ENCODE measurements around the gene USP6NL. TPM values are rescaled to one million over a fixed set of nuclear protein-coding genes. Genes with fewer than 3 reads are reported as not detected.

The USP6NL gene
- total RNA-seq, 1 donor from 2014 or later = 33.0 TPM

GRCh38 chr10:11603741-11604140 lies 7.7 kb downstream of the USP6NL start:
- no peak for DNase-seq (ENCODE audit: low spot score)
- Mint-ChIP-seq H3K27ac (ENCODE audit: unreplicated experiment) (peak overlapping the region; percentile 33), H3K9me3 (ENCODE audit: unreplicated experiment) (no peaks in the 10 kb centered on the region), H3K36me3 (ENCODE audit: low read depth, unreplicated experiment) (no peaks in the 10 kb centered on the region), H3K4me3 (ENCODE audit: unreplicated experiment) (no peak overlapping the region), H3K27me3 (ENCODE audit: unreplicated experiment) (no peaks in the 10 kb centered on the region), H3K4me1 (ENCODE audit: unreplicated experiment) (peaks cover 31% of the 10 kb centered on the region)
- no peak for TF ChIP-seq CTCF (IDR thresholded peaks at IDR 0.05; ENCODE audit: unreplicated experiment)

GRCh38 chr10:11602919-11603523 lies 8.4 kb downstream of the USP6NL start:
- H3K27ac Mint-ChIP-seq (ENCODE audit: unreplicated experiment) = peak overlapping the region; percentile 33
- H3K9me3 Mint-ChIP-seq (ENCODE audit: unreplicated experiment) = no peaks in the 10 kb centered on the region
- peaks cover 26% of the 10 kb centered on the region for H3K4me1 Mint-ChIP-seq (ENCODE audit: unreplicated experiment)
- H3K27me3 Mint-ChIP-seq (ENCODE audit: unreplicated experiment) = no peaks in the 10 kb centered on the region
- no peaks in the 10 kb centered on the region for H3K36me3 Mint-ChIP-seq (ENCODE audit: low read depth, unreplicated experiment)
- DNase-seq (ENCODE audit: low spot score) = no peak
- no peak overlapping the region for H3K4me3 Mint-ChIP-seq (ENCODE audit: unreplicated experiment)
- no peak for TF ChIP-seq CTCF (IDR thresholded peaks at IDR 0.05; ENCODE audit: unreplicated experiment)

GRCh38 chr10:11602358-11602757 lies 9.1 kb downstream of the USP6NL start:
- H3K36me3 Mint-ChIP-seq (ENCODE audit: low read depth, unreplicated experiment) = no peaks in the 10 kb centered on the region
- TF ChIP-seq CTCF (IDR thresholded peaks at IDR 0.05; ENCODE audit: unreplicated experiment) = no peak
- H3K27me3 Mint-ChIP-seq (ENCODE audit: unreplicated experiment) = no peaks in the 10 kb centered on the region
- no peak overlapping the region for H3K4me3 Mint-ChIP-seq (ENCODE audit: unreplicated experiment)
- no peak overlapping the region for H3K27ac Mint-ChIP-seq (ENCODE audit: unreplicated experiment)
- H3K9me3 Mint-ChIP-seq (ENCODE audit: unreplicated experiment) = no peaks in the 10 kb centered on the region
- DNase-seq (ENCODE audit: low spot score) = no peak
- H3K4me1 Mint-ChIP-seq (ENCODE audit: unreplicated experiment) = peaks cover 24% of the 10 kb centered on the region

GRCh38 chr10:11601670-11602069 lies 9.8 kb downstream of the USP6NL start:
- H3K4me1 Mint-ChIP-seq (ENCODE audit: unreplicated experiment) = peaks cover 24% of the 10 kb centered on the region
- no peak for TF ChIP-seq CTCF (IDR thresholded peaks at IDR 0.05; ENCODE audit: unreplicated experiment)
- no peaks in the 10 kb centered on the region for H3K27me3 Mint-ChIP-seq (ENCODE audit: unreplicated experiment)
- no peak overlapping the region for H3K27ac Mint-ChIP-seq (ENCODE audit: unreplicated experiment)
- no peaks in the 10 kb centered on the region for H3K9me3 Mint-ChIP-seq (ENCODE audit: unreplicated experiment)
- no peaks in the 10 kb centered on the region for H3K36me3 Mint-ChIP-seq (ENCODE audit: low read depth, unreplicated experiment)
- DNase-seq (ENCODE audit: low spot score) = no peak
- no peak overlapping the region for H3K4me3 Mint-ChIP-seq (ENCODE audit: unreplicated experiment)

- no peaks in the 10 kb centered on the region for H3K27me3 Mint-ChIP-seq (ENCODE audit: unreplicated experiment)
- H3K4me3 Mint-ChIP-seq (ENCODE audit: unreplicated experiment) = no peak overlapping the region
- H3K4me1 Mint-ChIP-seq (ENCODE audit: unreplicated experiment) = peaks cover 28% of the 10 kb centered on the region
These were observed 11.2 kb downstream of the USP6NL start for GRCh38 chr10:11600280-11600679.

More at GRCh38 chr10:11600280-11600679, 11.2 kb downstream of the USP6NL start:
- Mint-ChIP-seq H3K9me3 (ENCODE audit: unreplicated experiment) (no peaks in the 10 kb centered on the region), H3K36me3 (ENCODE audit: low read depth, unreplicated experiment) (no peaks in the 10 kb centered on the region), H3K27ac (ENCODE audit: unreplicated experiment) (no peak overlapping the region)
- DNase-seq (ENCODE audit: low spot score) = no peak
- no peak for TF ChIP-seq CTCF (IDR thresholded peaks at IDR 0.05; ENCODE audit: unreplicated experiment)
